NCI-H1092 (cell line): Measurements from ENCODE around the gene CHORDC1.
"Not testable (repeated sequence)": the region's sequence is repeated elsewhere in the genome, so short reads cannot be mapped to it uniquely, and the experiment has no call there.

Experiments
- DNase-seq: peaks from one replicate; lab custom pipeline; 2025; lab: John Stamatoyannopoulos, UW

The CHORDC1 gene

GRCh38 chr11:90222459-90223247, at the start of gene CHORDC1:
TSS of gene CHORDC1 (minus strand) at chr11:90223049. CDS start at chr11:90222954, 95 bp downstream.
- DNase-seq = peak; percentile 90

GRCh38 chr11:90257158-90257525, 34.3 kb upstream of the CHORDC1 start:
- DNase-seq = no peak

- no peak for DNase-seq
These were observed 33.7 kb upstream of the CHORDC1 start for GRCh38 chr11:90256404-90257157.

- no peak for DNase-seq
These were observed 31.2 kb upstream of the CHORDC1 start for GRCh38 chr11:90254065-90254464.

GRCh38 chr11:90252053-90252452, 29.2 kb upstream of the CHORDC1 start:
- no peak for DNase-seq

GRCh38 chr11:90251599-90251998, 28.8 kb upstream of the CHORDC1 start:
- DNase-seq = no peak

- DNase-seq = no peak
These were observed 28.1 kb upstream of the CHORDC1 start for GRCh38 chr11:90250970-90251369.

GRCh38 chr11:90246468-90246867, 23.6 kb upstream of the CHORDC1 start:
- no peak for DNase-seq

GRCh38 chr11:90243534-90243933, 20.7 kb upstream of the CHORDC1 start:
- DNase-seq = no peak

- no peak for DNase-seq
These were observed 20.1 kb upstream of the CHORDC1 start for GRCh38 chr11:90242894-90243416.

- no peak for DNase-seq
These were observed 18.6 kb upstream of the CHORDC1 start for GRCh38 chr11:90241414-90241813.

- not testable (repeated sequence) for DNase-seq
These were observed 17.3 kb upstream of the CHORDC1 start for GRCh38 chr11:90239967-90240636.

- DNase-seq = no peak
These were observed 14.2 kb upstream of the CHORDC1 start for GRCh38 chr11:90237004-90237403.

- DNase-seq = no peak
These were observed 12.7 kb upstream of the CHORDC1 start for GRCh38 chr11:90235526-90235925.

- no peak for DNase-seq
These were observed 12.1 kb upstream of the CHORDC1 start for GRCh38 chr11:90234977-90235376.

GRCh38 chr11:90229791-90230190, 6.9 kb upstream of the CHORDC1 start:
- DNase-seq = no peak

- no peak for DNase-seq
These were observed 5.2 kb upstream of the CHORDC1 start for GRCh38 chr11:90228056-90228455.

- DNase-seq = no peak
These were observed 368 bp upstream of the CHORDC1 start for GRCh38 chr11:90223248-90223585.

GRCh38 chr11:90221803-90222458, 918 bp downstream of the CHORDC1 start:
- no peak for DNase-seq

- no peak for DNase-seq
These were observed 2.5 kb downstream of the CHORDC1 start for GRCh38 chr11:90220391-90220790.

GRCh38 chr11:90219438-90219837, 3.4 kb downstream of the CHORDC1 start:
- DNase-seq = no peak

GRCh38 chr11:90218606-90219005, 4.2 kb downstream of the CHORDC1 start:
- no peak for DNase-seq
